ENCODE measurements around the gene PSMD12. TPM values are rescaled to one million over a fixed set of nuclear protein-coding genes. Genes with fewer than 3 reads are reported as not detected.
"Not testable (repeated sequence)": the region's sequence is repeated elsewhere in the genome, so short reads cannot be mapped to it uniquely, and the experiment has no call there.

The PSMD12 gene
- total RNA-seq, 1 experiment from 2014 or later, result 60.0 TPM

- Histone ChIP-seq H3K4me3 (ENCODE audit: low read length) (no peak overlapping the region), H2AFZ (ENCODE audit: low read length) (no peak overlapping the region), H3K27me3 (ENCODE audit: low read length) (no peaks in the 10 kb centered on the region), H3K36me3 (ENCODE audit: low read depth, low read length) (no peaks in the 10 kb centered on the region), H3K9me3 (ENCODE audit: low read length) (no peaks in the 10 kb centered on the region), H3K9ac (ENCODE audit: low read length) (no peak overlapping the region), H3K9me2 (replicated peaks; ENCODE audit: low read length) (no peaks in the 10 kb centered on the region), H3K79me2 (ENCODE audit: low read length) (no peaks in the 10 kb centered on the region), H3K4me2 (ENCODE audit: low read length) (no peak overlapping the region), H4K20me1 (ENCODE audit: low read length) (no peaks in the 10 kb centered on the region), H3K4me1 (ENCODE audit: insufficient read depth, low read length) (no peaks in the 10 kb centered on the region), H3F3A (ENCODE audit: low read length, unreplicated experiment) (no peaks in the 10 kb centered on the region), H3K27ac (ENCODE audit: low read length) (no peak overlapping the region)
- no peak for DNase-seq
- no peak for TF ChIP-seq EZH2phosphoT487 (IDR thresholded peaks at IDR 0.05; ENCODE audit: borderline replicate concordance, low read length)
- no peak for TF ChIP-seq CTCF (conservative IDR thresholded peaks at IDR 0.05; ENCODE audit: low read depth, low read length)
- TF ChIP-seq EZH2 (IDR thresholded peaks at IDR 0.05; ENCODE audit: low read length, unreplicated experiment), result no peak
- intact Hi-C loops (cut with micrococcal nuclease), result no loop called here
- no TSS peak for BruUV-seq (replicated peaks)
- POLR2A ChIA-PET (ENCODE audit: unreplicated experiment), result interaction anchor here (0.7 kb wide), 1 partner anchor 8 kb away, joined by 9 read pairs; no protein-coding TSS in a partner anchor
- no peak for ATAC-seq
- CTCF ChIA-PET, result no interaction called here
Measured at GRCh38 chr17:67324330-67324729, 42.0 kb downstream of the PSMD12 start.

DNA sequence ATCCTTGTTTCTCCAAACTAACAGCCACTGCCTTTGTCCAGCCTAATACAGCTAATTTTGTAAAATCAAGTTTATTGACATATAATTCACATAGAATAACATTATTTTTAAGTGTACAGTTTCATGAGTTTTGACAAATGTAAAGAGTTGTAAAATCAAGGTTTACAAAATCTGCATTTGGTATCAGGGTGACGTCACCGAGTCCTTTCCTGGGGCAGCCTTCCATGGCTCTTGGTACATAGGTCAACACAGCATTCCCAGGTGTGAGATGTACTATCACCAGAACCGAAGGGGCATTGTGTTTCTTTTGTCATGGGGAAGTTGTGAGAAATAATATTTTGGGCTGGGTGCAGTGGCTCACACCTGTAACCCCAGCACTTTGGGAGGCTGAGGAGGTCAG lies 42.9 kb downstream of the PSMD12 start:
- intact Hi-C loops (cut with micrococcal nuclease), result no loop called here
- CTCF ChIA-PET, result no interaction called here
- Histone ChIP-seq H3K27ac (ENCODE audit: low read length) (no peak overlapping the region), H3F3A (ENCODE audit: low read length, unreplicated experiment) (no peaks in the 10 kb centered on the region), H3K9ac (ENCODE audit: low read length) (no peak overlapping the region), H4K20me1 (ENCODE audit: low read length) (no peaks in the 10 kb centered on the region), H3K4me1 (ENCODE audit: insufficient read depth, low read length) (no peaks in the 10 kb centered on the region), H3K36me3 (ENCODE audit: low read depth, low read length) (no peaks in the 10 kb centered on the region), H3K4me2 (ENCODE audit: low read length) (no peak overlapping the region), H3K27me3 (ENCODE audit: low read length) (no peaks in the 10 kb centered on the region), H3K9me3 (ENCODE audit: low read length) (no peaks in the 10 kb centered on the region), H3K4me3 (ENCODE audit: low read length) (no peak overlapping the region), H3K9me2 (replicated peaks; ENCODE audit: low read length) (no peaks in the 10 kb centered on the region), H3K79me2 (ENCODE audit: low read length) (no peaks in the 10 kb centered on the region), H2AFZ (ENCODE audit: low read length) (no peak overlapping the region)
- BruUV-seq (replicated peaks), result no TSS peak
- ATAC-seq, result no peak
- no peak for DNase-seq
- POLR2A ChIA-PET (ENCODE audit: unreplicated experiment), result interaction anchor here (0.5 kb wide), 1 partner anchor 113 kb away, joined by 6 read pairs; no protein-coding TSS in a partner anchor
- TF ChIP-seq EZH2phosphoT487 (IDR thresholded peaks at IDR 0.05; ENCODE audit: borderline replicate concordance, low read length) (no peak), CTCF (conservative IDR thresholded peaks at IDR 0.05; ENCODE audit: low read depth, low read length) (no peak), EZH2 (IDR thresholded peaks at IDR 0.05; ENCODE audit: low read length, unreplicated experiment) (no peak)

DNA sequence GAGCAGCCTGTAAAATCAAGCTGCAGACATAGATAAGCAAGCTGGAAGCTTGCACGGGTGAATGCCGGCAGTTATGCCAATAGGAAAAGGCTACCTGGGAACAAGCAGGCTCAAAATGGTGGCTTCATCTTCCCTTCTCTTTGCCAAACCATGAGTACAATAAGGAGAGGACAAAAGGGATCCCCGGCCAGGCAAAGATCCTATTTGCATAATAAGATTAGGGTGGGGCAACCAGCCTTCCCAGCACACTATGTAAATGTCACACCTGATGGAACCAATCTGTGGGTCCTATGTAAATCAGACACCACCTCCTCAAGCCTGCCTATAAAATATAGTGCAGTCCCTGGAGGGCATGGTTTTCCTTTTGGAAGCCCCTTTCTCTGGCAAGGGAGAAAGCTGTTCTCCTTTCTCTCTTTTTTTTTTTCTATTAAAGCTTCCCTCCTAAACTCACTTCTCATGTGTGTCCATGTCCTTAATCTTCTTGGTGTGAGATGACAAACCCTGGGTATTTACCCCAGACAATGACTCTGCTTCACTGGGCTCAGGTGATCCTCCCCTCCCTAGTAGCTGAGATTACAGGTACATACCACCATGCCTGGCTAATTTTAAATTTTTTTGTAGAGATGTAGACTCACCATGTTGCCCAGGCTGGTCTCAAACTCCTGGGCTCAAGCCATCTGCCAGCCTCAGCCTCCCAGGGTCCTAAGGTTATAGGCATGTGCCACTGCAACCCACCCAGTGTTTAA lies 44.2 kb downstream of the PSMD12 start:
- H3F3A ChIP-seq (ENCODE audit: low read length, unreplicated experiment), result no peaks in the 10 kb centered on the region
- no peak overlapping the region for H3K4me3 ChIP-seq (ENCODE audit: low read length)
- CTCF ChIA-PET, result no interaction called here
- DNase-seq (no peak), ATAC-seq (no peak)
- TF ChIP-seq CTCF (conservative IDR thresholded peaks at IDR 0.05; ENCODE audit: low read depth, low read length) (no peak), EZH2phosphoT487 (IDR thresholded peaks at IDR 0.05; ENCODE audit: borderline replicate concordance, low read length) (no peak), EZH2 (IDR thresholded peaks at IDR 0.05; ENCODE audit: low read length, unreplicated experiment) (no peak)
- H3K4me2 ChIP-seq (ENCODE audit: low read length), result no peak overlapping the region
- H2AFZ ChIP-seq (ENCODE audit: low read length), result no peak overlapping the region
- no peaks in the 10 kb centered on the region for H3K9me3 ChIP-seq (ENCODE audit: low read length)
- no peak overlapping the region for H3K9ac ChIP-seq (ENCODE audit: low read length)
- POLR2A ChIA-PET (ENCODE audit: unreplicated experiment), result no interaction called here
- no peaks in the 10 kb centered on the region for H4K20me1 ChIP-seq (ENCODE audit: low read length)
- no TSS peak for BruUV-seq (replicated peaks)
- no peaks in the 10 kb centered on the region for H3K36me3 ChIP-seq (ENCODE audit: low read depth, low read length)
- intact Hi-C loops (cut with micrococcal nuclease), result no loop called here
- H3K27ac ChIP-seq (ENCODE audit: low read length), result no peak overlapping the region
- no peaks in the 10 kb centered on the region for H3K79me2 ChIP-seq (ENCODE audit: low read length)
- no peaks in the 10 kb centered on the region for H3K4me1 ChIP-seq (ENCODE audit: insufficient read depth, low read length)
- no peaks in the 10 kb centered on the region for H3K27me3 ChIP-seq (ENCODE audit: low read length)
- no peaks in the 10 kb centered on the region for H3K9me2 ChIP-seq (replicated peaks; ENCODE audit: low read length)

- intact Hi-C loops (cut with micrococcal nuclease); H3F3A ChIP-seq (ENCODE audit: low read length, unreplicated experiment); H3K9ac ChIP-seq (ENCODE audit: low read length); H3K27ac ChIP-seq (ENCODE audit: low read length); H3K4me2 ChIP-seq (ENCODE audit: low read length); H3K4me1 ChIP-seq (ENCODE audit: insufficient read depth, low read length); DNase-seq; H3K4me3 ChIP-seq (ENCODE audit: low read length); ATAC-seq; H3K9me3 ChIP-seq (ENCODE audit: low read length); H3K9me2 ChIP-seq (replicated peaks; ENCODE audit: low read length); H3K27me3 ChIP-seq (ENCODE audit: low read length); POLR2A ChIA-PET (ENCODE audit: unreplicated experiment); H2AFZ ChIP-seq (ENCODE audit: low read length); H3K79me2 ChIP-seq (ENCODE audit: low read length); CTCF ChIA-PET; BruUV-seq (replicated peaks); H4K20me1 ChIP-seq (ENCODE audit: low read length); H3K36me3 ChIP-seq (ENCODE audit: low read depth, low read length): not testable (repeated sequence)
Measured at GRCh38 chr17:67321486-67321885, 44.9 kb downstream of the PSMD12 start.

Measured in PC-3 (cell line).